HEK293 (cell line): ENCODE measurements around the gene CANT1.

Source experiments
- CTCF ChIA-PET: fragments of 350-600 bp; formaldehyde crosslinking; extraction: SDS; loops from one replicate; lab custom pipeline; 2021; ENCODE audit warnings: antibody characterized with exemption; lab: Yijun Ruan, JAX
- POLR2A ChIA-PET: fragments of 300-600 bp; formaldehyde crosslinking; extraction: SDS; loops from one replicate; lab custom pipeline; 2020; ENCODE audit warnings: antibody characterized with exemption, inconsistent platforms; lab: Yijun Ruan, JAX
- H3K27ac ChIP-seq: fragments of 200-500 bp; sonication (Bioruptor generic); 2 replicates; pipeline ENCODE4 v1.5.1; 2014; ENCODE audit warnings: low read depth, low read length, control low read depth, inconsistent platforms; ENCODE audit errors: extremely low read depth
- H3K36me3 ChIP-seq, 2 experiments: fragments of 200-500 bp in 1 of 2; sonication (Bioruptor generic) in 1 of 2; 1 replicate in 1 of 2; 2 replicates in 1 of 2; pipeline ENCODE4 v1.5.1; 2014 to 2017; ENCODE audit warnings: inconsistent platforms in 2 of 2, low read length in 2 of 2; ENCODE audit not compliant: control insufficient read depth in 2 of 2, insufficient read depth in 1 of 2
- H3K4me1 ChIP-seq: fragments of 200-500 bp; sonication (Bioruptor generic); 2 replicates; pipeline ENCODE4 v1.5.1; 2014; ENCODE audit warnings: mild to moderate bottlenecking, low read length, inconsistent platforms; ENCODE audit not compliant: control insufficient read depth, insufficient read depth
- H3K4me3 ChIP-seq: 2 replicates; pipeline ENCODE4 v1.5.1; 2011; ENCODE audit warnings: low read depth, mild to moderate bottlenecking, control low read depth, low read length, moderate library complexity
- H3K9me3 ChIP-seq: fragments of 200-500 bp; sonication (Bioruptor generic); 2 replicates; pipeline ENCODE4 v1.5.1; 2014; ENCODE audit warnings: low read depth, low read length, inconsistent platforms; ENCODE audit not compliant: control insufficient read depth, insufficient read depth
- AEBP2 ChIP-seq: fragments of 450-650 bp; formaldehyde crosslinking; IDR thresholded peaks from 2 replicates; pipeline ENCODE4 v1.5.1; 2016; ENCODE audit warnings: missing biosample characterization, missing genetic modification characterization, borderline replicate concordance
- HIC1 ChIP-seq: fragments of 450-650 bp; formaldehyde crosslinking; IDR thresholded peaks from 2 replicates; pipeline ENCODE4 v1.5.1; 2016; ENCODE audit warnings: missing biosample characterization, missing genetic modification characterization
- HOXA7 ChIP-seq: sonication (generic); formaldehyde crosslinking; IDR thresholded peaks from 2 replicates; pipeline ENCODE4 v1.8.1; 2022; ENCODE audit warnings: missing genetic modification reagents, borderline replicate concordance
- KLF10 ChIP-seq: fragments of 450-650 bp; IDR thresholded peaks from 2 replicates; pipeline ENCODE4 v1.5.1; 2018; ENCODE audit warnings: missing biosample characterization, mild to moderate bottlenecking, missing genetic modification characterization
- KLF8 ChIP-seq: fragments of 450-650 bp; formaldehyde crosslinking; IDR thresholded peaks from 2 replicates; pipeline ENCODE4 v1.5.1; 2016; ENCODE audit warnings: missing biosample characterization, missing genetic modification characterization
- MYNN ChIP-seq: fragments of 450-650 bp; formaldehyde crosslinking; IDR thresholded peaks from 2 replicates; pipeline ENCODE4 v1.5.1; 2016; ENCODE audit warnings: missing biosample characterization, missing genetic modification characterization, borderline replicate concordance
- ZBTB48 ChIP-seq: fragments of 450-650 bp; formaldehyde crosslinking; IDR thresholded peaks from 2 replicates; pipeline ENCODE4 v1.5.1; 2016; ENCODE audit warnings: missing biosample characterization, missing genetic modification characterization
- ZFP3 ChIP-seq: fragments of 450-650 bp; formaldehyde crosslinking; IDR thresholded peaks from 2 replicates; pipeline ENCODE4 v1.5.1; 2016; ENCODE audit warnings: low read depth, missing biosample characterization, missing genetic modification characterization
- ZNF10 ChIP-seq: fragments of 450-650 bp; formaldehyde crosslinking; IDR thresholded peaks from 2 replicates; pipeline ENCODE4 v1.5.1; 2017; ENCODE audit warnings: missing biosample characterization, missing genetic modification characterization
- ZNF391 ChIP-seq: fragments of 450-650 bp; formaldehyde crosslinking; IDR thresholded peaks from 2 replicates; pipeline ENCODE4 v1.5.1; 2016; ENCODE audit warnings: low read depth, missing biosample characterization, missing genetic modification characterization, borderline replicate concordance
- ZNF394 ChIP-seq: fragments of 450-650 bp; formaldehyde crosslinking; IDR thresholded peaks from 2 replicates; pipeline ENCODE4 v1.5.1; 2016; ENCODE audit warnings: missing biosample characterization, missing genetic modification characterization, mild to moderate bottlenecking, moderate library complexity, borderline replicate concordance
- ZNF449 ChIP-seq: fragments of 450-650 bp; formaldehyde crosslinking; IDR thresholded peaks from 2 replicates; pipeline ENCODE4 v1.5.1; 2017; ENCODE audit warnings: missing biosample characterization, mild to moderate bottlenecking, missing genetic modification characterization, moderate library complexity
- ZNF513 ChIP-seq: fragments of 450-650 bp; IDR thresholded peaks from 2 replicates; pipeline ENCODE4 v1.5.1; 2018; ENCODE audit warnings: missing biosample characterization, missing genetic modification characterization
- ZNF580 ChIP-seq: fragments of 450-650 bp; formaldehyde crosslinking; IDR thresholded peaks from 2 replicates; pipeline ENCODE4 v1.5.1; 2016; ENCODE audit warnings: missing biosample characterization, missing genetic modification characterization
- ZSCAN16 ChIP-seq: fragments of 450-650 bp; formaldehyde crosslinking; IDR thresholded peaks from 2 replicates; pipeline ENCODE4 v1.5.1; 2016; ENCODE audit warnings: missing biosample characterization, missing genetic modification characterization
- TF ChIP-seq, protein P1 (sequence below): sonication (generic); formaldehyde crosslinking; IDR thresholded peaks from 2 replicates; pipeline ENCODE4 v1.8.1; 2022; ENCODE audit warnings: mild to moderate bottlenecking, moderate library complexity, missing genetic modification reagents
- TF ChIP-seq, protein P2 (sequence below): fragments of 450-650 bp; formaldehyde crosslinking; IDR thresholded peaks from 2 replicates; pipeline ENCODE4 v1.5.1; 2016; ENCODE audit warnings: missing biosample characterization, missing genetic modification characterization

CANT1 gene

DNA sequence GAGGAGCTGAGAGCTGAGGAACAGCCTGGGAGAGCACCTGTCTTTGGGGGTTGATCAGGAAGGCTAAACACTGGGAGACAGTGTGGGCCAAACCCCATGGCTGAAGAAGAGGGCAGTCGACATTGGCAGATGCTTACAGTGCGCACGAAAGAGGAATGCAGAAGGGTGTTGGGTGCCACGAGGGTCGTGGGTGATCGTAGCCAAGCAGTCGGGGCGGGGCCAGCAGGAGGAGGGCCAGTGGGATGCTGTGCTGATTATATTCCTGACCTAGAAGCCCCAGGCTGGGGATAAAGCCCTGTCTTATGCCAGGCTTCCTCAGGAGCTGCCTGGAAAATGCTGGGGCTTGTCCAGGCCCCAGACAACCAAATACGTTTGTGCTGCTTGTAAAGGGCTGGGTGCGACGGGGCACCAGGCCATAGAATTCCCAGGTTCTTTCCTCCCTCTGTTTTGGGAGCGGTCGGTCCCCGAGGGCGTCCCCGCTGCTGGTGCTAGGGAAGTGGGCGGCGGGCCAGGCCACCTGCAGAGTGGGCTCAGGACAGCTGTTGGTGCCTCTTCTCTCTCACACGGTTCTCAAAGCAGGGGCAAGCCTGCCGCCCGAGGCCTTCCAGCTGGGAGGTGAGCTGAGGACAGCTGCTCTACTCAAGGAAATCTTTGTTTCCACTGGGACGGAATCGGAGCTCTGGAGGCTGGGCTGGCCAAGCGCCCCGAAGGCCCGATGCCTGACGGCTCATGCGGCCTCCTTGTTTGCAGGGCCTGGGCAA is 24.4 kb upstream of the CANT1 start (continued):
- no peak for TF ChIP-seq ZNF449
- TF ChIP-seq HIC1, result no peak
- no peak for TF ChIP-seq HOXA7 (CRISPR knock-in tag)
- TF ChIP-seq ZNF580, result no peak
- TF ChIP-seq, protein P1, sequence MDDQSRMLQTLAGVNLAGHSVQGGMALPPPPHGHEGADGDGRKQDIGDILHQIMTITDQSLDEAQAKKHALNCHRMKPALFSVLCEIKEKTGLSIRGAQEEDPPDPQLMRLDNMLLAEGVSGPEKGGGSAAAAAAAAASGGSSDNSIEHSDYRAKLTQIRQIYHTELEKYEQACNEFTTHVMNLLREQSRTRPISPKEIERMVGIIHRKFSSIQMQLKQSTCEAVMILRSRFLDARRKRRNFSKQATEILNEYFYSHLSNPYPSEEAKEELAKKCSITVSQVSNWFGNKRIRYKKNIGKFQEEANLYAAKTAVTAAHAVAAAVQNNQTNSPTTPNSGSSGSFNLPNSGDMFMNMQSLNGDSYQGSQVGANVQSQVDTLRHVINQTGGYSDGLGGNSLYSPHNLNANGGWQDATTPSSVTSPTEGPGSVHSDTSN (CRISPR knock-in tag), result no peak
- TF ChIP-seq AEBP2 (tag by site-specific recombination), result no peak
- TF ChIP-seq ZFP3 (tag by site-specific recombination), result no peak

- Histone ChIP-seq H3K27ac (no peak overlapping the region), H3K4me1 (peaks cover 9% of the 10 kb centered on the region; the same call in 1 of the 2 replicates), H3K36me3 (no peaks in the 10 kb centered on the region), H3K9me3 (no peaks in the 10 kb centered on the region), H3K4me3 (no peak overlapping the region)
- POLR2A ChIA-PET, result interaction anchor here (1.7 kb wide), 1 partner anchor 53 kb away, joined by 4 read pairs; the partner anchor contains the start of gene LGALS3BP
- CTCF ChIA-PET, result interaction anchor here (0.8 to 5.2 kb wide), 7 partner anchors 9 to 1001 kb away, joined by 3 to 48 read pairs (median 5); no protein-coding TSS in a partner anchor
- no peak for TF ChIP-seq ZNF513 (tag by site-specific recombination)
- no peak for TF ChIP-seq ZNF391 (tag by site-specific recombination)
- TF ChIP-seq ZNF394 (tag by site-specific recombination), result no peak
- no peak for TF ChIP-seq KLF8 (tag by site-specific recombination)
- TF ChIP-seq KLF10 (tag by site-specific recombination), result no peak
- TF ChIP-seq ZSCAN16 (tag by site-specific recombination), result no peak
- TF ChIP-seq AEBP2 (tag by site-specific recombination), result no peak
- TF ChIP-seq MYNN (tag by site-specific recombination), result no peak
- TF ChIP-seq, protein P2, sequence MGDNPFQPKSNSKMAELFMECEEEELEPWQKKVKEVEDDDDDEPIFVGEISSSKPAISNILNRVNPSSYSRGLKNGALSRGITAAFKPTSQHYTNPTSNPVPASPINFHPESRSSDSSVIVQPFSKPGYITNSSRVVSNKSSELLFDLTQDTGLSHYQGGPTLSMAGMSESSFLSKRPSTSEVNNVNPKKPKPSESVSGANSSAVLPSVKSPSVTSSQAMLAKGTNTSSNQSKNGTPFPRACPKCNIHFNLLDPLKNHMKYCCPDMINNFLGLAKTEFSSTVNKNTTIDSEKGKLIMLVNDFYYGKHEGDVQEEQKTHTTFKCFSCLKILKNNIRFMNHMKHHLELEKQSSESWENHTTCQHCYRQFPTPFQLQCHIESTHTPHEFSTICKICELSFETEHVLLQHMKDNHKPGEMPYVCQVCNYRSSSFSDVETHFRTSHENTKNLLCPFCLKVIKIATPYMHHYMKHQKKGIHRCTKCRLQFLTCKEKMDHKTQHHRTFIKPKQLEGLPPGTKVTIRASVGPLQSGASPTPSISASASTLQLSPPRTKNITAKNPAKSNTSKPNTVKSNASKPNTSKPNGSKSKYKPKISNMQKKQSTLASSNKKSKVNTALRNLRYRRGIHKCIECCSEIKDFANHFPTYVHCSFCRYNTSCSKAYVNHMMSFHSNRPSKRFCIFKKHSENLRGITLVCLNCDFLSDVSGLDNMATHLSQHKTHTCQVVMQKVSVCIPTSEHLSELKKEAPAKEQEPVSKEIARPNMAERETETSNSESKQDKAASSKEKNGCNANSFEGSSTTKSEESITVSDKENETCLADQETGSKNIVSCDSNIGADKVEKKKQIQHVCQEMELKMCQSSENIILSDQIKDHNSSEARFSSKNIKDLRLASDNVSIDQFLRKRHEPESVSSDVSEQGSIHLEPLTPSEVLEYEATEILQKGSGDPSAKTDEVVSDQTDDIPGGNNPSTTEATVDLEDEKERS (tag by site-specific recombination), result no peak
- no peak for TF ChIP-seq HIC1
- no peak for TF ChIP-seq ZNF10 (tag by site-specific recombination)
- no peak for TF ChIP-seq ZBTB48 (tag by site-specific recombination)
Observed at GRCh38 chr17:79033046-79033616, 23.6 kb upstream of the CANT1 start.
